Measurements from ENCODE around the gene PODN. TPM values are rescaled to one million over a fixed set of nuclear protein-coding genes. Genes with fewer than 3 reads are reported as not detected.

PODN gene
- polyA plus RNA-seq, 3 donors: 1.6 to 2.0 (median 1.7) TPM

DNA sequence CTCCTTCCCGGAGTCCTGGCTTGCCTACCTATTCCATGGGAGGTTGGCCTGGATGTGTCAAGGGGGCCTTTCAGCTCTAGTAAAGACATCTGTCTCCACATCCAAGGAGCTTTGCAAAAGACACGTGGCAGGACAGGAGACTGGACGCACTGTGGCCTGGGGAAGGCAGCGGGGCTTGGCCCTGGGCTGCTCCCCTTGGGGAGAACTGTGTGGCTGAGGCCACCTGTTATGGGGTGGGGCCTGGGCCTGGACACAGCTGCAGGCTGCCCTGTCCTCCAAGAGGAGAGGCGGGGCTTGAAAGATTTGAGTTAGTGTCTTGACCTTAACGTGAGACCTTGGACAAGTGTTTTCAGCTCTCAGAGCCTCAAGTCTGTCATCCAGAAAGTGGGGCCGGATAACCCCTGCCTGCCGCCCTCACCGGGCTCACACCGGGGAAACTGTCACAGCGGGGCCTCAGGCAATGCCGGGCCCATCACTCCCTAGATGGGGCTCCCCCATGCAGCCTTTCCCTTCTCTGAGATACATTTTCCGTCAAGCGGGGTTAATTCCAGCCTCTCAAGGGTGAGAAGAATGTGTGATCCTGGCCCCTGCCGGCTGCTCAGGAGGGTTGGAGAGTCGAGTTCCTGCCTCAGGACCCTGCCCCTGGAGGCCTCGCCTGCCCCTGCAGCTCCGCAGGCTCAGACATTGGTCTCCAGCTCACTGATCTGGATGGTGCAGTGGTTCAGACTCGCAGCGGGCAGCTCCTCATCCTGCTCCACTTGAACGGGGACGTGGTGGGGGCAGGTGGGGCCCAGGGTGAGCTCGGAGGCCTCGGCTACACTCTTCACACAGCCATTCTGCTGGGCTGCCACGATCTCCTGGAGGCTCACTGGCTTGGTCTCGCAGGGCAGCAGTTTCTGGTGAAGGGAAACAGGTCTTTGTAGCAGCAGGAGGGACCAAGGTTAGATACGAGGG, 25.6 kb downstream of the PODN start:
- DNase-seq: no peak

GRCh38 chr1:53088616-53089300, 26.7 kb downstream of the PODN start:
- DNase-seq: no peak

- no peak for DNase-seq
Measured at GRCh38 chr1:53089478-53090226, 27.6 kb downstream of the PODN start.

- DNase-seq: no peak
Measured at GRCh38 chr1:53090227-53091147, 28.5 kb downstream of the PODN start.

- no peak for DNase-seq
Measured at GRCh38 chr1:53091841-53092645, 30.0 kb downstream of the PODN start.

DNA sequence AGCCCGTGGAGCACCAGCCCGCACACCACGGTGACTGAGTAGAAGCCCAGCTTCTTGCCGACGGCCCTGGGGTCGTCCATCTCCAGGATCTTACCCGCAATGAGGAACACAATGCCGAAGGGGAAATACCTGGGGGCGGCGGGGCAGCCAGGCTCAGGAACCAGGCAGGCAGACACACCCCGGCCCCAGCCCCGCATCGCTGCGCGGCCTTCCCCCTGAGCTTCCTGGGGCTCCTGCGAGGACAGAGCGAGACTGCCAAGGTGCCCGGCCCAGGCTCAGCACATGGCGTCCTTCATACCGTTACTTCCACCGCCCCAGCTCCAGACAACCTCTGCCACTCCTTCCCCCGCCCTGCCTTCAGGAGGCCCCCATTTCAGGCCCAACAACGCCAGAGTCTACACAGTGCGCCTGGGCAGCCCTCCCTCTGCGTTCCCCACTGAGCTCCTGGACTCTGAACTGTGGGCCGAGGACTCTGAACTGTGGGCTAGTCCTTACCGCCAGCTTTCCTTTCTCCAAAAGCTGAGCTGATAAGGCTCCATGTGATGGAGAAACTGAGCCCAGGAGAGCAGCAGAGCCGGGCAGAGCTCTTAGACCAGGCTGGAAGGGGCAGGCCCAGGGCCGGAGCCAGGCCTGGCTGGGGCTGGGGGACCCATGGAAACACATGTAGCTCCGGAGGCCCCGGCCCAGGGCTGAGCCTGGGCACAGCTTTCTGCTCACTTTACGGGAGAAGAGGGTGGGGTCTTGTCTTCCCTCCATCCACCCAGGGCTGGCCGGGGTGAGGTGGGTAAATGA, 30.8 kb downstream of the PODN start:
- no peak for DNase-seq

DNA sequence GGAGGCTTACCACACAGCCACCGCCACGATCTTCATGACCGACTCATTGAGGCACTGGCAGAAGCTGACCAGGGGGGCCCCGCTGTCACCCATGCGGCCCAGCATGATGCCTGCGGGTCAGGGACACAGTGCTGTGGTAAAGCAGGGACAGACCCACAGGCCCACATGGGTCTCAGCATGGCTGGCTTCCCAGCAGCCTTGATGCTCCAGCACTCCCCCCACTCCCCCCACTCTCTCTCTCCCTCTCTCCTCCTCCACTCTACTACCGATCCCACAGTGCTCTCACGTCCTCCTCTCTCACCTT, 31.4 kb downstream of the PODN start:
- DNase-seq: no peak

- DNase-seq: no peak
Measured at GRCh38 chr1:53093778-53094532, 31.9 kb downstream of the PODN start.

DNA sequence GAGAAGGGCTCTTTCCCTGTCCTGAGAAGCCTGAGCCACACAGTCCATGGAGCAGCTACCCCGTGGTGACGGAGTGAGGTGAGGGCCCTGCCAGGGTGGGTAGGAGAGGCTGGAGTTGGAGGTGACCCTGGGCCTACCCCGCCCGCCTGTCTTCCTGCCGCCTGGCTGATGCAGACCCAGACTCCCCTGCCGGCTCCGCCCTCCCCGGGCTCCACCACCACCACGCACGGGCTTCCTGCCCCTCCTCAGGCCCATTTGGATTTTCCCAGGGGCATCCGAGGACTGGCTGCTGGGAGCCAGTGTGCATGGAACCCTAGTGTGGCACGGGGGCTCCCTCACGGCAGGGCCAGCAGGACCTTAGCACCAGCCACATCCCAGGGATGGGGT, 32.5 kb downstream of the PODN start:
- no peak for DNase-seq

GRCh38 chr1:53104289-53104913, 42.4 kb downstream of the PODN start:
- peak; percentile 41 for DNase-seq

GRCh38 chr1:53107090-53107489, 45.1 kb downstream of the PODN start:
- DNase-seq: no peak

DNA sequence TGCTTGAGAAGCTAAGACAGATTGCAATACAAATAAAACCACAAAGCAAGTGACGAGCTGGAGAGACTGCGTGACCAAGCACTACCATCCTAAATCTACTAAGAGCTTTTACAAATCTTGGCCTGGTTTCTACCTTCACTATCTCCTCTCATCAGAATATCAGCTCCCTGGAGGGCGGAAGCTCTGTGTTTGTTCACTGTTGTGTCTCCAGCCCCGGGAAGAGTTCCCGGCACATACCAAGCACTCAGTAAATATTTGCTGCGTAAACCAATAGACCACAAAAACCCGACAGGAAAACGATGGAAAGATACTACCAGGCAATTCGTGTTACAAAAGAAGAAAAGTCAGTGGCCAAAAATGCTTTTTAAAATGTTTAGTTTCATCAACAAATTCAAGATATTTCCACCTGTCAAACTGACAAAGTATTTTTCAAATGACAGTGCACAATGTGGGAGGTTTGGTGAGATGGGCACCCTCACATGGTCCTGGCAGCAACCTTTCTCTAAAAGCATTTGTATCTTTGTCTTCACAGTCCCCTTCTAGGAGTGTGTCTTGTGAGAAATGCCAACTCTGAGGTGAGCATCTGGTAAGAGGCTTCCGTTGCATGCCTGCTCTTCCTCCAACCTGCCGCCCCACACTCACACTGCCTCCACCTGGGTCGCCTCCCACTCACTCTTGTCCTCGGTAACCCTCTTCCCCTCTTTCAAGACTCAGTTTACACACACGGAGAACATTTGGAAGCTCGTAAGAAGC, 45.7 kb downstream of the PODN start:
- DNase-seq: no peak

DNA sequence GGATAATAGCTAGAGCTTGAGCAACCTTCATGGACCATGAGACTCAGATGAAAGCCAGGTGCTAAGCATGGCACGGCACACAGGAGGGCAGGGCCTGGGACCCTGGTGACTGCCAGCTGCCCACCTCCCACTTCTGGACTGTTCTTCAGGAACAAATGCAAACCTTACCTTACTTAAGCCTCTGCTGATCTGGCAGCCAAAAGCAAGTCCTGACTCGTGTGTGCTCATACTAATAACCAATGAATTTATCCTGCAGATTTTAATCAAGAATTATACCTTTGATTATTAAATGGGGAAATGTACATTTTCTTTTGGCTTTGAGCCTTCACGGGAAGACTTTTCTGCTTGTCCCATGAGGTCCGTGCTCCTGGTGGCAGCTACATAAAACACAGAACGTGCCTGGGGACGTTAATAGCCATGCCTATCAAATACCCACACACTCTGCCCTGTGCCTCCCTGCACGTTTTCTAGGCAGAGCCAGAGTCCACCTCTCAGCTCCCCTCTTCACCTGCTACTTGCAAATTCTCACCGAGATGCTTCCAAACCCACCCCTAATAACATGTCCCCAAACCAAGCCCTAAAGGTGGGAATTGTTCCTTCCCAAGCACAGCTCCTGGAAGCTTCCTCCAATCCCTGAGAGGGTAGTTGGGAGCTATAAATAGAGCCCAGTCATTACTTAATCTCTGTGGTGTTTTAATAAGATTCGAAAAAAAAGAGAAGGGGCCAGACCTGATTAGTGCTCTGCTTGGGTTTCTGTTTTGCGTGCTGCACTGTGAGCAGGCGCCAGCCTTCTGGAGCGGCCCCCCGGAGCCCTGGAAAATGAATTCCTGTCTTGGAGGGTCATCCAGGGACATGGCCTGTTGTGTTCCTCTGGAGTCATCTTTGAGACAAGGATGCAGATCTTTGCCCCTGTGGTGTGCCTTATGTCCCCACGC, 46.9 kb downstream of the PODN start:
- no peak for DNase-seq

DNA sequence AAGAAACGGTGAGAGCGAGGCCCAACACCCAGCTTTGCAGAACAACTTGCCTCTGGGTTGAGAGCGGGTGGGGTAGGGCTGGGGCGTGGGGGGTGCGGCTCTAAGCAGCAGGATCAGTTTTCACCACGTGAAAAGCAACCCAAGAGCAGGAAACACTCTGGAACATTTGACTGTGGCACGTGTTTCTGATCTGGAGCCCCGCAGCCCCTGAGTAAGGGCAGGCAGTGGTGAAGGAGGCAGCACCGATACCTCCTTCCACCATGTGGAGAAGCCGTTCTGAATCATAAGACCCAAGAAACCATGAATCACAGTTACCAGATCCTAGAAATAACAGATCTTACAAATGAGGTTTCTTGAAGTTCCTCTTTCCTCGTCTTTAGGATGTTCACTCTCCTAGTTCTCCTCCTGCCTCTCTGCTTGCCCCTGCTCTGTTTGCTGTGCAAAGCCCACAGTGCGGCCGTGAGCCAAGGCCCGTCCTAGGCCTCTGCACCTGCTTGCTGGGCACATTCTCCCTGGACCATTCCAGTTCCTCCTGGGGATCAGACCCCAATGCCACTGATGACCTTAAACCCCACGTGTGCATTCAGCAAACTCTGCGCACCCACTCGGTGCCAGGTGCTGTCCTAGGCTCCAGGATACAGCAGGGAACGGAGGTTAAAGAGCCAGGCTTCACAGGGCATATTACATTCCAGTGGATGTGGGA, 48.5 kb downstream of the PODN start:
- peak; percentile 30 for DNase-seq

DNA sequence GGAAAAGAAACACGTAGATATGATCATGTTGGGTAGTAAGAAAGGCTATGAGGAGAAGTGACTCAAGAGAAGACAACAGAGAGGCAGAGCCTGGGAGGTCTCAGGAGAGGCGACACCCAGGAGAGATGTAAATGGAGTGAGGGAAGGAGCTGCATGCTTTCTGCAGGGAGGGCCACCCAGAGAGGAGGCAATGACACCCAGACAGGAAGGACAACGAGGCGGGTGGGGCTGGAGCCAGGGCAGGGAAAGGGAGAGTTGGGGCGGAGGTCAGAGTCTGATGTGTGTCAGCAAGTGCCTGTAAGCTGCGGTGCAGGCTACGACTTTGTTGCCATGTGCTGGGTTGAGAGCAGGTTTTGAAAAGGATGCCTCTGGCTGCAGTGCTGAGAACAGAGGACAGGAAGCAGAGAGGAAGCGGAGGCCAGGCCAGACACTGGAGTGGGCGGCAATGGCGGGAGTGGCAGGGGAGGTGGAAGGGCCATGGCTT, 49.1 kb downstream of the PODN start:
- DNase-seq: no peak

- no peak for DNase-seq
Measured at GRCh38 chr1:53111693-53112092, 49.7 kb downstream of the PODN start.
